GM12872 (cell line): ENCODE measurements around the gene C1QL1.

Source experiments
- CTCF ChIP-seq: IDR thresholded peaks from 3 replicates; pipeline ENCODE4 v1.5.1; 2011; ENCODE audit warnings: low read depth, mild to moderate bottlenecking, low read length, moderate library complexity; ENCODE audit not compliant: insufficient read depth

C1QL1 gene

GRCh38 chr17:45008216-45008615, 40.1 kb upstream of the C1QL1 start:
- no peak for TF ChIP-seq CTCF

GRCh38 chr17:45006927-45007461, 38.9 kb upstream of the C1QL1 start:
- no peak for TF ChIP-seq CTCF

GRCh38 chr17:45005700-45006099, 37.6 kb upstream of the C1QL1 start:
- TF ChIP-seq CTCF, result no peak

- TF ChIP-seq CTCF, result no peak
Observed at GRCh38 chr17:45004388-45004787, 36.3 kb upstream of the C1QL1 start.

- no peak for TF ChIP-seq CTCF
Observed at GRCh38 chr17:45003877-45004276, 35.8 kb upstream of the C1QL1 start.

- no peak for TF ChIP-seq CTCF
Observed at GRCh38 chr17:45001310-45001709, 33.2 kb upstream of the C1QL1 start.

- no peak for TF ChIP-seq CTCF
Observed at GRCh38 chr17:44999433-44999832, 31.3 kb upstream of the C1QL1 start.
